ENCODE results near the gene TWIST1.

Gene TWIST1

DNA sequence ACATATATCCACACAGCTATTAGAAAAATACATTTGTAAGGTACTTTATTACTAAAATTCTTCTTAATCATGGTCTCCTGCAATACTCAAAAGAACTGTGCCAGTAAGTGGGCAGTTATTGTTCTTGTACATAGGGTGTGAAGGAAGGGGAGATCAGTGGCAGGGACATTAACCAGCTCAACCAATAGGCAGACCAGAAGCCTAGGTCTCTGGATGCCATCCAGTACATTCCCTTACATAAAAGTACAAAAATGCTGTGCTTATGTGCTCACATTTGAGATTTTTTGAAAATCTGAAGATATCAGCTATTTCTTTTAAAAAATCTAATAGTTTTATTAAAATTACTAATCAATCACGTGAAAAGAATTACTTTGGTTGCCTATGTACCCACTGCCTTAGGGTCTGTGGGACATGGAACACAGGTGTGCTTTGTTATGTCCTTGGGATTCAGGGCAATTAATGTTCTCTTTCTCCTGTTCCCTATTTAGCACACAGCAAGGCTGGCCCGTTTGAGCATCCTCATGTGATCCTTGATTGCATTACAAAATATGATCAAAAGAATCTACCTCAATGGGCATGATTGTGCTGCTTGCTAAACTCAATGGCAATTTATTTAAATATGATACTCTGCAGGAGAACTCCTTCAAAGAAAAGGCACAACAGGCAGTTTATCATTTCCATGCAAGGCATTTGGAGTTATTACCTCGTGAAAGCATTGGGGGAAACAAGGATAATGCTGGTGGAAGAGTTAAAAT lies 22.7 kb downstream of the TWIST1 start:
- DNase-seq = no peak

DNA sequence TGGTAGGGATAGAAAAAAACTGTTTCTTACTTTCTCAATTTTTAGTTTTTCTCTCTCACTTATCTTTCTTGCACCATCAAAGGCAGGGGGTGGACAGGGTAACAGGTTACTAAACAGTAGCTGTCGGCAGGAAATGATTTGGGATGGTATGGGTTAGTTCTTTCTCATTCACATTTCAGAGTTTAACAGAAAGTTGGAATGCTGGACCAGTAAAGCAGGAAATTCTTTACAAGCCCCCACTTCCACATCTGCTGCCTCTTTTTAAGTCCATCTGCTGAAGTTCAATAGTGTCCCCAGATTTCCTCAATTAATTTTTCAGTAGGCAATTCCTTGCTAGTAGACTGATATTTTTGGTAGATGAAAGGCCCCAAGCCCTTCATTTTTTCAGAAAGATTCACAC lies 23.3 kb downstream of the TWIST1 start:
- DNase-seq = no peak

DNA sequence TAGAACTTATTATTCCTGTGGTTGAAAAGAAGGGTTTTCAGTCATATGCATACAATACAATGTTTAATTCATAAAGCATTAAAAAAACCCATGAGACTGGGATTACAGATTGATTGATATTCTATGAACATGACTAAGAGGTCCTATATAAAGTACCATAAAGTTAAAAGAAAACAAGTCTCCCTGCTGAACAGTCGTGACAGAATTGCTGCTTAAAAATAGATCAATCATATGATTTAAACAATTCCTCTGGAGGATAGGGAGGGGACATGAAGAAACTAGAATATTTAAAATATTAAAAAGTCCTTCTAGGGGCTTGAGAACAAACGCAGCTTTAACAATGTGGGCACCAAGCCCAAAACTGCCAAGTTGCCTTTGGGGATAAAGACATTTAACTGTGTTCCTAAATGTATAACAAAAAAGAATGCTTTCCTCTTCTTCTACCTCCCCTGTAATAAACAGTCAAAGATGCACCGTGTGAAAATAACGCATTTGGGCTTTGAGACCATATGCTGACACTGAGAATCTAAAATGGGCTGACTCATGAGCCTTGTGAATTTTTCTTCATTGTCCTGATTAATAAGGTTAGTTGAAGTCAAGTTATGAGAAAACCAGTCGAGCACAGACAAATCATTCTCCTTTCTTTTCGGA lies 25.8 kb downstream of the TWIST1 start:
- DNase-seq = no peak

DNA sequence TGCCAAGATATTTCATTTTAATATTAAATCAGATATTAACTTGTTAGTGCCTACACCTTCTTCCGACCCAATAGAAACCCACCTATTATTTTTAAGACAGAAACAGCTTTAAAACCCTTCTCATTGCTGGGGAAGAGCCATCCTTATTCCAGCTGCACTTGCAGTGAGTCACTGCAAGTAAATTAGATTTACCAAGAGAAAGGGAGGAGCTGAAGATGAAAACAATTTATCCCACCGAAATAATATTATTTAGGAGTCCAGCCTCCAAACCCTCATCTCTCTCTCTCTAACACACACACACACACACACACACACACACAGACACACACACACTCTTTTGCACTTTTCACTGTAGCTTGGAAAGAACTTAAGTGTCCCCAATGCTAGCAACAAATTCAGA lies 26.9 kb downstream of the TWIST1 start:
- no peak for DNase-seq

DNA sequence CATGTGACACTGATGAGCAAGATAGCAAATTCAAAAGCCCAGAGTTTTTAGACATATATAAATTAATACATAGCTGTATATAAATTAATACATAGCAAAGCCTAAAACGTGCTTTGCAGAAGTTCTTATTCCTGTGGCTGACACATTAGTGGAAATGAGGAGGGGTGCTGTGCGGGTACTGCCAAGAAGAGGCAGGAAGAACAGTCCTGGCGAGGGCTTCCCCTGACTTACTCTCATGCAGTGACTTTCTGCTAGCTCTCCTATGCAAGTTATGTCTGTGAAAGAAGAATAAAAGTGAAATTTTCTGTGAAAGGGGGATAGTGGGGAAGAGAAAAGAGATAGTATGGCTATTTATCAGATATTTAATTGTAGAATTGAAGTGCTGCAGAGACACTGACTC lies 27.6 kb downstream of the TWIST1 start:
- DNase-seq = no peak

DNA sequence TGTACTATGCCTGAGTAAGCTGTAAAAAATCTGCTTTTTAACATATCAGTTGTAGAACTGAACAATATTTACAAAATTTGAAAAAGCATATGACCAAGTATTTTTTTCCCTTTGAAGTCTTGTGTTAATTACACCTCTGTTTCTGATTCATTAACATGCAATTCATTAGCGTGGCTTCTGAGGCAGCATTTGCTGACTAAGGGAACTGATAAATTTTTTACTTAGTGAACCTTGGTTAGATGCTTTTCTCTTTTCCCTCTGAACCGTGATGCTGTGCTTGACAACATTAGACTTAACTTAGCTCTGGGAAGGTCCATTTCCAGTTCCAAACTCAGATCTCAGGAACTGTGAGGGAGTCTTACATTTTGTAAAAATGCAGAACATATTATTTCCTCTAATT lies 28.1 kb downstream of the TWIST1 start:
- no peak for DNase-seq

DNA sequence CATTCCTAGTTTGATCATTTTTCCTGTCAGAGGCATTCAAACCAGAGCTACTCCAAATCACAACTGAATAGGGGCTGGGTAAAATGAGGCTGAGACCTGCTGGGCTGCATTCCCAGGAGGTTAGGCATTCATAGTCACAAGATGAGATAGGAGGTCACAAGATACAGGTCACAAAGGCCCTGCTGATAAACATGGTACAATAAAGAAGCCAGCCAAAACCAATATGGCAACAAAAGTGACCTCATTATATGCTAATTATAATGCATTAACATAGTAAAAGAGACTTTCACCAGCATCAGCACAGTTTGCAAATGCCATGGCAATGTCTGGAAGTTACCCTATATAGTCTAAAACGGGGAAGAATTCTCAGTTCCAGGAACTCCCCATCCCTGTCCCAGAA lies 37.3 kb downstream of the TWIST1 start:
- no peak for DNase-seq

DNA sequence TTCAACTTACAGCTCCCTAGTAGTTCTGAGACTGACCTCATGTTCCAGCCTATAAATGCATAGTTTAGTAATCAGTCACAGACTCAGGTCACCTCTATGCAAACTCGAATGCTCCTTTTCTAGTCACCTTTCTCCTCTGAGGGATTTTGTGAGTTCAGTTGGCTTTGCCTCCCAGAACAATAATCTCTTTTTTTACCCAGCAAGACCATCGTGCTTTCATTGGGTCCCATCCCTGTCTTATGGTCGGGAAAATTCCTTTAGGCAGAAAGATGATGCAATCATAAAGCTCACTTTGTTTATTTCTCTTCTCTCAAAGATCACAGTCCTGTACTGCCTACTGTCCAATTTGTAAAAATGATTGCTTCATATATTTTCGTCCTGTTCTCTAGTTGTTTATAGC lies 38.4 kb downstream of the TWIST1 start:
- no peak for DNase-seq

DNA sequence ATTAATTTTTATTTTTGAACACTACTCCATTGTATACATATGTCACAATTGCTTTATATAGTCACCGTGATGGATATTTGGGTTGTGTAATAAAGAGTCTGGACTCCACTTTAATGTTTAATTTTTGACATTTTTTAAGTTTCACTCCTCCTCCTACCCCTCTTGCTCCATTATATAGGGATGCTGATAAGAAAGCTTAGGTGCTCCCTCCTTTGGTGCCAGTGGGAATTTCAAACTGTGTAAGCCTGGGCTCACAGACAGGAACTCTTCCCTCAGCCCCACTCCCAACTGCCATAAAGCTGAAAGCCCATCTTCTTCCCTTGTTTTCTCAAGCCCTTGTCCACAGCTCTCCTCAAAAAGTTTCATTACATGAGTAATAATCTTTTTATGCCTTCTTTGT lies 47.6 kb downstream of the TWIST1 start:
- DNase-seq = no peak

DNA sequence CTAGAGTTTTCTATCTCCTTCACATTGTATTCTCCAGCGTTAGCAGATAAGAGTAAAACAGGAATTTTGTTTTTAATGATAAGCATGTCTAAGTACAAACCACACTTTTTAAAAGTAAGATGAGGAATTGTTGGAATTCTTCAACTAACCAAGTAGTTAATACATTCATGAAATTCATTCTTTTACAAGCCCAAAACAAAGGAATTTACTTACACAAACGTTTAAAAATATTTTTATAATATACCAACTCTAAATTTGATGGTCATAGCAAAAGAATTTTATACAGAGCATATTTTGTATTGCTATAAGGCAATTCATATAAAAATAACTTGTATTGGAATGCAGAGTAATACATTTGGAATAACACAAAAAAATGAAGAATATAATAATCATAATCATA lies 51.3 kb downstream of the TWIST1 start:
- DNase-seq = no peak

All from kidney glomerular epithelial cell (primary cell).